Measurements from ENCODE around the gene CIC. TPM values are rescaled to one million over a fixed set of nuclear protein-coding genes. Genes with fewer than 3 reads are reported as not detected.

CIC gene
- polyA plus RNA-seq, 1 experiment, result 2.9 TPM

DNA sequence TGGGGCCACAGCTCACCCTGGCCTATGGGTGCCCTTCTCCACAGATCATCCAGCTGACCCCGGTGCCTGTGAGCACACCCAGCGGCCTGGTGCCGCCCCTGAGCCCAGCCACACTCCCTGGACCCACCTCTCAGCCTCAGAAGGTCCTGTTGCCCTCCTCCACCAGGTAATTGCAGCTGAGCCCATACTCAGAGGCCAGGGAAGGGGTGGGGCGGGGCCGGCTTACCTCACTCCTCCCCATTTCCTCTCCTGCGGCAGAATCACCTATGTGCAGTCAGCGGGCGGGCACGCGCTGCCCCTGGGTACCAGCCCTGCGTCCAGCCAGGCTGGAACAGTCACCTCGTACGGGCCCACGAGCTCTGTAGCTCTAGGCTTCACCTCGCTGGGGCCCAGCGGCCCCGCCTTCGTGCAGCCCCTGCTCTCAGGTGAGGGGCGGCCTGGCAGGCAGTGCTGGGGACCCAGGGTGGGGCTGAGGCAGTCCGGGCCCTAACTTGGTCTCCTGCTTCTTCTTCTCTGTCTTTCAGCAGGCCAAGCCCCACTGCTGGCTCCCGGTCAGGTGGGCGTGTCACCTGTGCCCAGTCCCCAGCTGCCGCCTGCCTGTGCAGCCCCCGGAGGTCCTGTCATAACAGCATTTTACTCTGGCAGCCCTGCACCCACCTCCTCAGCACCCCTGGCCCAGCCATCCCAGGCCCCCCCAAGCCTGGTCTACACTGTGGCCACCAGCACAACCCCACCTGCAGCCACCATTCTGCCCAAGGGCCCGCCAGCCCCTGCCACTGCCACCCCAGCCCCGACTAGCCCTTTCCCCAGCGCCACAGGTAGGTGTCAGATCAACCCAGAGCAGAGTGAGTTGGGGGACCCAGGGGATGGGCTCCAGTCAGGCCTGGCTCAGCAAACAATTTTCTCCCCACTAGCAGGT lies 23.2 kb downstream of the CIC start:
- CTCF ChIA-PET, result interaction anchor here (1.0 kb wide), 1 partner anchor 13 kb away, joined by 3 read pairs; no protein-coding TSS in a partner anchor
- no peak for DNase-seq (ENCODE audit: low read depth, low spot score)
- POLR2A ChIA-PET, result no interaction called here
- Histone ChIP-seq H3K9me3 (ENCODE audit: control insufficient read depth, insufficient read depth, low read length) (no peaks in the 10 kb centered on the region; the same call in 1 of the 2 replicates), H3K4me3 (ENCODE audit: low read depth, low read length) (no peak overlapping the region), H3K27ac (ENCODE audit: low read depth, low read length) (no peak overlapping the region), H3K27me3 (ENCODE audit: control insufficient read depth, insufficient read depth, low read length) (no peaks in the 10 kb centered on the region)
- TF ChIP-seq CTCF (IDR thresholded peaks at IDR 0.05; ENCODE audit: low read depth, low read length), result no peak

DNA sequence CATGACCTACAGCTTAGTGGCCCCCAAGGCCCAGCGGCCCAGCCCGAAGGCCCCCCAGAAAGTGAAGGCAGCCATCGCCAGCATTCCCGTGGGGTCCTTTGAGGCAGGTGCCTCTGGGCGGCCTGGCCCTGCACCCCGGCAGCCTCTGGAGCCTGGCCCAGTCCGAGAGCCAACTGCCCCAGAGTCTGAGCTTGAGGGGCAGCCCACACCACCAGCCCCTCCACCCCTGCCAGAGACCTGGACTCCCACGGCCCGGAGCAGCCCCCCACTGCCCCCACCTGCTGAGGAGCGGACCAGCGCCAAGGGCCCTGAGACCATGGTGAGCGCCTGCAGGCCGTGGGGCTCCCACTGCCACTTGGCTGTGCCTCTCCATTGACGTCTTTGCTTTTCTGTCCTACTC lies 23.9 kb downstream of the CIC start:
- TF ChIP-seq CTCF (IDR thresholded peaks at IDR 0.05; ENCODE audit: low read depth, low read length), result no peak
- no peaks in the 10 kb centered on the region for H3K27me3 ChIP-seq (ENCODE audit: control insufficient read depth, insufficient read depth, low read length)
- POLR2A ChIA-PET, result no interaction called here
- H3K9me3 ChIP-seq (ENCODE audit: control insufficient read depth, insufficient read depth, low read length), result no peaks in the 10 kb centered on the region; the same call in 1 of the 2 replicates
- H3K4me3 ChIP-seq (ENCODE audit: low read depth, low read length), result no peak overlapping the region
- H3K27ac ChIP-seq (ENCODE audit: low read depth, low read length), result no peak overlapping the region
- no peak for DNase-seq (ENCODE audit: low read depth, low spot score)
- CTCF ChIA-PET, result interaction anchor here (1.0 kb wide), 1 partner anchor 13 kb away, joined by 3 read pairs; no protein-coding TSS in a partner anchor

DNA sequence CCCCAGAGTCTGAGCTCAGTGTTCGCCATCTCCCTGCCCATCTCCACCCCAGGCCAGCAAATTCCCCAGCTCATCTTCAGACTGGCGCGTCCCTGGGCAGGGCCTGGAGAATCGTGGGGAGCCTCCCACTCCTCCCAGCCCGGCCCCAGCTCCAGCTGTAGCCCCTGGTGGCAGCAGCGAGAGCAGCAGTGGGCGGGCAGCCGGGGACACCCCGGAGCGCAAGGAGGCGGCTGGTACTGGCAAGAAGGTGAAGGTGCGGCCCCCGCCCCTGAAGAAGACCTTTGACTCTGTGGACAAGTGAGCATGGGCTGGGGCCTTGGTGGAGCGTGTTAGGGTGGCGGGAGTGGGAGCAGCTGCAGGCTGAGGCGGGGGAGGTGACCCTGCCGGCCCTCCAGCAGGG lies 24.5 kb downstream of the CIC start:
- CTCF ChIA-PET, result interaction anchor here (1.0 kb wide), 2 partner anchors 10 to 14 kb away, joined by 3 read pairs; no protein-coding TSS in a partner anchor

DNA sequence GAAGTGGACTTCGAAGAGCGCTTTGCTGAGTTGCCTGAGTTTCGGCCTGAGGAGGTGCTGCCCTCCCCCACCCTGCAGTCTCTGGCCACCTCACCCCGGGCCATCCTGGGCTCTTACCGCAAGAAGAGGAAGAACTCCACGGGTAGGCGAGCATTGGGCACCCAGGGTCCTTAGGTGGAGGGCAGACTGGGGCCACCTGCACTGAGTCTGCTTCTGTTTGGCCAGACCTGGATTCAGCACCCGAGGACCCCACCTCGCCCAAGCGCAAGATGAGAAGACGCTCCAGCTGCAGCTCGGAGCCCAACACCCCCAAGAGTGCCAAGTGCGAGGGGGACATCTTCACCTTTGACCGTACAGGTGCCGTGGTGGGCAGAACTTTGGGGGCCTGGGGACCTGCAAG lies 24.9 kb downstream of the CIC start:
- ChIA-PET POLR2A (no interaction called here), CTCF (interaction anchor here (1.0 to 1.6 kb wide), 2 partner anchors 10 to 48 kb away, joined by 3 to 6 read pairs; no protein-coding TSS in a partner anchor)
- Histone ChIP-seq H3K9me3 (ENCODE audit: control insufficient read depth, insufficient read depth, low read length) (no peaks in the 10 kb centered on the region; the same call in 1 of the 2 replicates), H3K4me3 (ENCODE audit: low read depth, low read length) (no peak overlapping the region), H3K27me3 (ENCODE audit: control insufficient read depth, insufficient read depth, low read length) (no peaks in the 10 kb centered on the region), H3K27ac (ENCODE audit: low read depth, low read length) (no peak overlapping the region)
- DNase-seq (ENCODE audit: low read depth, low spot score), result no peak
- TF ChIP-seq CTCF (IDR thresholded peaks at IDR 0.05; ENCODE audit: low read depth, low read length), result no peak

More for the DNA sequence above, 24.5 kb downstream of the CIC start:
- H3K9me3 ChIP-seq (ENCODE audit: control insufficient read depth, insufficient read depth, low read length), result no peaks in the 10 kb centered on the region; the same call in 1 of the 2 replicates
- TF ChIP-seq CTCF (IDR thresholded peaks at IDR 0.05; ENCODE audit: low read depth, low read length), result peak; percentile 24
- H3K4me3 ChIP-seq (ENCODE audit: low read depth, low read length), result no peak overlapping the region
- no peaks in the 10 kb centered on the region for H3K27me3 ChIP-seq (ENCODE audit: control insufficient read depth, insufficient read depth, low read length)
- POLR2A ChIA-PET, result no interaction called here
- H3K27ac ChIP-seq (ENCODE audit: low read depth, low read length), result peak overlapping the region; percentile 21
- no peak for DNase-seq (ENCODE audit: low read depth, low spot score)
